CD4-positive, CD25-positive, alpha-beta regulatory T cell (primary cell): Measurements from ENCODE around the gene LTBP4. TPM values are rescaled to one million over a fixed set of nuclear protein-coding genes. Genes with fewer than 3 reads are reported as not detected.

ENCODE experiments used
- ATAC-seq, 2 donors: fragments of 150-1000 bp; cut with Tn5 transposase; one replicate each; pipeline ENCODE4 v1.10.0; 2021; ENCODE audit warnings: low read depth in 2 of 2, moderate number of reproducible peaks in 2 of 2, moderate library complexity in 1 of 2
- DNase-seq, 3 donors: peaks; one replicate each; pipeline versions ENCODE4 v3.0.0 to v3.0.0-alpha.2; 2012 to 2022; ENCODE audit warnings: mixed read lengths in 1 of 3
- H3K27ac ChIP-seq: one replicate; pipeline ENCODE4 v1.7.0; 2013; ENCODE audit warnings: mild to moderate bottlenecking, low read length; ENCODE audit not compliant: insufficient read depth, poor library complexity, severe bottlenecking
- H3K27me3 ChIP-seq: one replicate; pipeline ENCODE4 v1.7.0; 2013; ENCODE audit warnings: low read length; ENCODE audit not compliant: control insufficient read depth, insufficient read depth
- H3K36me3 ChIP-seq: one replicate; pipeline ENCODE4 v1.7.0; 2013; ENCODE audit warnings: mild to moderate bottlenecking, low read length, moderate library complexity; ENCODE audit not compliant: control insufficient read depth, insufficient read depth
- H3K4me1 ChIP-seq: 2 replicates; pipeline ENCODE4 v1.7.0; 2013; ENCODE audit warnings: mild to moderate bottlenecking, low read length; ENCODE audit not compliant: insufficient read depth, control insufficient read depth, poor library complexity, severe bottlenecking
- H3K4me3 ChIP-seq: one replicate; pipeline ENCODE4 v1.7.0; 2013; ENCODE audit warnings: low read depth, mild to moderate bottlenecking, low read length, moderate library complexity
- H3K9me3 ChIP-seq, 2 experiments: 1 replicate in 1 of 2; 2 replicates in 1 of 2; pipeline ENCODE4 v1.7.0; 2013; ENCODE audit warnings: low read length in 2 of 2, mild to moderate bottlenecking in 1 of 2, moderate library complexity in 1 of 2; ENCODE audit not compliant: control insufficient read depth in 2 of 2
- H3K27ac Mint-ChIP-seq, 3 donors: one replicate each; pipeline ENCODE4 v1.8.0; 2020 to 2022; ENCODE audit warnings: mild to moderate bottlenecking in 3 of 3, mixed read lengths in 3 of 3, moderate library complexity in 2 of 3
- H3K27me3 Mint-ChIP-seq: one replicate; pipeline ENCODE4 v1.8.0; 2022; ENCODE audit warnings: mild to moderate bottlenecking, mixed read lengths
- H3K36me3 Mint-ChIP-seq: one replicate; pipeline ENCODE4 v1.8.0; 2020; ENCODE audit warnings: mixed read lengths
- H3K4me1 Mint-ChIP-seq, 4 donors: one replicate each; pipeline ENCODE4 v1.8.0; 2020 to 2022; ENCODE audit warnings: mixed read lengths in 4 of 4, mild to moderate bottlenecking in 1 of 4
- H3K4me3 Mint-ChIP-seq, 4 donors: one replicate each; pipeline ENCODE4 v1.8.0; 2020 to 2022; ENCODE audit warnings: mild to moderate bottlenecking in 4 of 4, mixed read lengths in 4 of 4, moderate library complexity in 3 of 4
- H3K9me3 Mint-ChIP-seq, 7 donors: one replicate each; pipeline ENCODE4 v1.8.0; 2020 to 2022; ENCODE audit warnings: mixed read lengths in 7 of 7, mild to moderate bottlenecking in 3 of 7, moderate library complexity in 2 of 7
- polyA plus RNA-seq, 4 donors: library from polyadenylated mRNA; unstranded; fragments of 300-500 nt; fragmentation: Illumina TruSeq; gene quantifications; one replicate each; pipeline ENCODE4 v1.2.3, GENCODE V29; 2021
- total RNA-seq: library from RNA; stranded (reverse); gene quantifications from one replicate; pipeline ENCODE4 v1.2.3, GENCODE V29; 2022

LTBP4 gene
- total and polyA plus RNA-seq, 5 donors from 2014 or later, result 20.7 to 115 (median 30.9) TPM

GRCh38 chr19:40630571-40631160 is 29.5 kb downstream of the LTBP4 start:
- no peaks in the 10 kb centered on the region for H3K36me3 ChIP-seq
- Mint-ChIP-seq H3K36me3 (peaks cover 12% of the 10 kb centered on the region), H3K27ac (peak overlapping the region in 1 of 3 donors; percentile 34), H3K4me1 (peaks cover 0 to 7% (median 4%) of the 10 kb centered on the region in 4 donors), H3K4me3 (no peak overlapping the region), H3K27me3 (peaks cover 5% of the 10 kb centered on the region), H3K9me3 (peaks cover 0 to 2% (median 0%) of the 10 kb centered on the region in 7 donors)
- no peak overlapping the region for H3K4me3 ChIP-seq
- H3K9me3 ChIP-seq, result no peaks in the 10 kb centered on the region
- DNase-seq (no peak), ATAC-seq (no peak)
- H3K4me1 ChIP-seq, result peaks cover 5% of the 10 kb centered on the region
- H3K27ac ChIP-seq, result no peak overlapping the region
- peaks cover under 1% of the 10 kb centered on the region for H3K27me3 ChIP-seq

DNA sequence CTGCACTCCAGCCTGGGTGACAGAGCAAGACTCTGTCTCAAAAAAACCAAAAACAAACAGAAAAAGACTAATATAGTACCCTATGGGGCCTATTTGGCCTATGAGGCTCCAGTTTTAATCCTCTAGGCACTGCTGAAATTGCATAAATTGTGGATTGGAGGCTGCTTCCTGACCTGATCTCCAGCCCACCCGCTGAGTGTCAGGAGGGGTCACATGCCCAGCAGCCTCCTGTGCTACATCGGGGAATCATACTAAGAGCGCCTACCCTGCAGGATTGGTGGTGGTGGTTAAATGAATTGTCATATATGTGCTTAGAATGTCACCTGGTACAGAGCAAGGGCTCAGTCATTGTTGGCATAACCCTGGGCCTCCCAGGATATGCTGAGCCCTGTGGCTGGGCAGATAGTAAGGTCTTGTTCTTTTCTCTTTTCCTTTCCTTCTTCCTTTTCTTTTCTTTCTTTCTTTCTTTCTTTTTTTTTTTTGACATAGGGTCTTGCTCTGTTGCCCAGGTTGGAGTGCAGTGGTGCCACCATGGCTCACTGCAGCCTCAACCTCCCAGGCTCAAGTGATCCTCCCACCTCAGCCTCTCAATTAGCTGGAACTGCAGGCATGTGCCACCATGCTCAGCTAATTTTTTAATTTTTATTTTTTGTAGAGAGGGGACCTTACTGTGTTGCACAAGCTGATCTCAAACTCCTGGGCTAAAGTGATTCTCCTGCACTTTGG is 31.3 kb downstream of the LTBP4 start:
- H3K4me1 Mint-ChIP-seq, result peaks cover 0 to 7% (median 4%) of the 10 kb centered on the region in 4 donors
- H3K4me1 ChIP-seq, result peaks cover 5% of the 10 kb centered on the region
- no peak overlapping the region for H3K27ac ChIP-seq
- no peaks in the 10 kb centered on the region for H3K36me3 ChIP-seq
- no peak overlapping the region for H3K27ac Mint-ChIP-seq
- H3K9me3 Mint-ChIP-seq, result peaks cover 0 to 2% (median 0%) of the 10 kb centered on the region in 7 donors
- ATAC-seq, result no peak
- H3K4me3 Mint-ChIP-seq, result no peak overlapping the region
- H3K4me3 ChIP-seq, result no peak overlapping the region
- DNase-seq, result no peak
- peaks cover 1% of the 10 kb centered on the region for H3K27me3 ChIP-seq
- peaks cover 5% of the 10 kb centered on the region for H3K36me3 Mint-ChIP-seq
- H3K27me3 Mint-ChIP-seq, result peaks cover 12% of the 10 kb centered on the region
- no peaks in the 10 kb centered on the region for H3K9me3 ChIP-seq

GRCh38 chr19:40633207-40633606 is 32.0 kb downstream of the LTBP4 start:
- Mint-ChIP-seq H3K4me1 (peaks cover 0 to 7% (median 4%) of the 10 kb centered on the region in 4 donors), H3K27me3 (peaks cover 12% of the 10 kb centered on the region), H3K9me3 (peaks cover 0 to 2% (median 0%) of the 10 kb centered on the region in 7 donors), H3K27ac (no peak overlapping the region), H3K4me3 (no peak overlapping the region), H3K36me3 (peaks cover 5% of the 10 kb centered on the region)
- H3K36me3 ChIP-seq, result no peaks in the 10 kb centered on the region
- H3K27ac ChIP-seq, result no peak overlapping the region
- H3K4me3 ChIP-seq, result no peak overlapping the region
- ATAC-seq, result no peak
- peaks cover 5% of the 10 kb centered on the region for H3K4me1 ChIP-seq
- peaks cover 1% of the 10 kb centered on the region for H3K27me3 ChIP-seq
- DNase-seq, result no peak
- no peaks in the 10 kb centered on the region for H3K9me3 ChIP-seq

DNA sequence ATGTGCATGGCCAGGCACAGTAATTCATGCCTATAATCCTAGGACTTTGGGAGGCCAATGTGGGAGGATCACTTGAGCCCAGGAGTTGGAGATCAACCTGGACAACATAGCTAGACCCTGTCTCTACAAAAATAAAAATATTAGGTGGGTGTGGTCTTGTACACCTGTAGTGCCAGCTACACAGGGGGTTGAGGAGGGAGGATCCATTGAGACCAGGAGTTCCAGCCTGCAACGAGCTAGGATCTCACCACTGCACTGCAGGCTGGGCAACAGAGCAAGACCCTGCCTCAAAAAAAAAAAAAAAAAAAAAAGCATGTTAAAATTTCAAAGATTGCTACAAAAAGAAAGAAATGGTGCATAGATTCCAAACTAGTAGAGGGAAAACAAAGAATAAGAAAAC is 37.2 kb downstream of the LTBP4 start:
- no peaks in the 10 kb centered on the region for H3K36me3 Mint-ChIP-seq
- Histone ChIP-seq H3K36me3 (no peaks in the 10 kb centered on the region), H3K9me3 (no peaks in the 10 kb centered on the region), H3K27me3 (peaks cover 1% of the 10 kb centered on the region), H3K27ac (no peak overlapping the region), H3K4me1 (peaks cover 5% of the 10 kb centered on the region), H3K4me3 (no peak overlapping the region)
- DNase-seq (no peak), ATAC-seq (no peak)
- no peaks in the 10 kb centered on the region for H3K9me3 Mint-ChIP-seq
- H3K27me3 Mint-ChIP-seq, result peaks cover 17% of the 10 kb centered on the region
- H3K4me1 Mint-ChIP-seq, result peaks cover 0 to 7% (median 2%) of the 10 kb centered on the region in 4 donors
- no peak overlapping the region for H3K27ac Mint-ChIP-seq
- H3K4me3 Mint-ChIP-seq, result no peak overlapping the region

GRCh38 chr19:40639638-40639982 is 38.4 kb downstream of the LTBP4 start:
- DNase-seq (no peak), ATAC-seq (no peak)
- peaks cover 1% of the 10 kb centered on the region for H3K27me3 ChIP-seq
- no peak overlapping the region for H3K27ac ChIP-seq
- H3K9me3 Mint-ChIP-seq, result no peaks in the 10 kb centered on the region
- peaks cover under 1% of the 10 kb centered on the region for H3K4me1 ChIP-seq
- no peaks in the 10 kb centered on the region for H3K9me3 ChIP-seq
- no peak overlapping the region for H3K27ac Mint-ChIP-seq
- peak overlapping the region in 1 of 4 donors; percentile 43 for H3K4me3 Mint-ChIP-seq
- no peaks in the 10 kb centered on the region for H3K36me3 ChIP-seq
- H3K4me1 Mint-ChIP-seq, result peaks cover 0 to 2% (median under 1%) of the 10 kb centered on the region in 4 donors
- peaks cover 11% of the 10 kb centered on the region for H3K27me3 Mint-ChIP-seq
- no peak overlapping the region for H3K4me3 ChIP-seq
- H3K36me3 Mint-ChIP-seq, result no peaks in the 10 kb centered on the region

DNA sequence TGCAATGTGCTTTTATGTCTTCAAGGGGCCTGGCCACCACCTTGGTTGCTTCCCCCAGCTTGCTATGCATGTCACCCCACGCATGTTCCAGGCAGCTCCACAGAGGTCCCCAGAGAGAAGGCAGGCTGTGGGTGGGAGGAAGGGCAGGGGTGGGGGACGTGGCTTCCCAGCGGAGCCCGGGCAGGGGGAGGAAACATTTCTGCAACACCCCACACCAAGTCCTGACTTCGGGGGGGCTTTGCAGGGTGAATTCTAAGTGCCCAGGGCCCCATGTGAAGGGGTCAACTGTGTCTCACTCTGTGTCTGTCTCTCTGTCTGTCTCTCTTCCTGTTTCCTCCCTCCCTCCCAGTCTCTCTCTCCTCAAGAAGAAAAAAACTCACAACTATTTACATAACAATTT is 39.6 kb downstream of the LTBP4 start:
- Mint-ChIP-seq H3K27ac (no peak overlapping the region), H3K9me3 (no peaks in the 10 kb centered on the region), H3K27me3 (peaks cover 13% of the 10 kb centered on the region), H3K4me3 (no peak overlapping the region), H3K36me3 (no peaks in the 10 kb centered on the region), H3K4me1 (peaks cover 0 to 3% (median under 1%) of the 10 kb centered on the region in 4 donors)
- H3K4me1 ChIP-seq, result no peaks in the 10 kb centered on the region
- H3K27me3 ChIP-seq, result peaks cover under 1% of the 10 kb centered on the region
- H3K9me3 ChIP-seq, result no peaks in the 10 kb centered on the region
- H3K36me3 ChIP-seq, result no peaks in the 10 kb centered on the region
- no peak for ATAC-seq
- H3K27ac ChIP-seq, result no peak overlapping the region
- DNase-seq, result no peak
- H3K4me3 ChIP-seq, result no peak overlapping the region

GRCh38 chr19:40641281-40641680 is 40.1 kb downstream of the LTBP4 start:
- H3K4me3 ChIP-seq, result no peak overlapping the region
- ATAC-seq, result no peak
- Mint-ChIP-seq H3K27me3 (peaks cover 18% of the 10 kb centered on the region), H3K4me1 (peaks cover 0 to 7% (median 4%) of the 10 kb centered on the region in 4 donors), H3K4me3 (peak overlapping the region in 1 of 4 donors; percentile 32), H3K9me3 (no peaks in the 10 kb centered on the region), H3K36me3 (no peaks in the 10 kb centered on the region), H3K27ac (no peak overlapping the region)
- DNase-seq, result no peak
- no peaks in the 10 kb centered on the region for H3K4me1 ChIP-seq
- H3K27ac ChIP-seq, result no peak overlapping the region
- no peaks in the 10 kb centered on the region for H3K9me3 ChIP-seq
- H3K27me3 ChIP-seq, result no peaks in the 10 kb centered on the region
- H3K36me3 ChIP-seq, result no peaks in the 10 kb centered on the region
